SHP77 (cell line): Measurements from ENCODE around the gene ART3.

Experiments used
- DNase-seq, 2 experiments: peaks; one replicate each; lab custom pipeline; 2025; lab: John Stamatoyannopoulos, UW

ART3 gene

DNA sequence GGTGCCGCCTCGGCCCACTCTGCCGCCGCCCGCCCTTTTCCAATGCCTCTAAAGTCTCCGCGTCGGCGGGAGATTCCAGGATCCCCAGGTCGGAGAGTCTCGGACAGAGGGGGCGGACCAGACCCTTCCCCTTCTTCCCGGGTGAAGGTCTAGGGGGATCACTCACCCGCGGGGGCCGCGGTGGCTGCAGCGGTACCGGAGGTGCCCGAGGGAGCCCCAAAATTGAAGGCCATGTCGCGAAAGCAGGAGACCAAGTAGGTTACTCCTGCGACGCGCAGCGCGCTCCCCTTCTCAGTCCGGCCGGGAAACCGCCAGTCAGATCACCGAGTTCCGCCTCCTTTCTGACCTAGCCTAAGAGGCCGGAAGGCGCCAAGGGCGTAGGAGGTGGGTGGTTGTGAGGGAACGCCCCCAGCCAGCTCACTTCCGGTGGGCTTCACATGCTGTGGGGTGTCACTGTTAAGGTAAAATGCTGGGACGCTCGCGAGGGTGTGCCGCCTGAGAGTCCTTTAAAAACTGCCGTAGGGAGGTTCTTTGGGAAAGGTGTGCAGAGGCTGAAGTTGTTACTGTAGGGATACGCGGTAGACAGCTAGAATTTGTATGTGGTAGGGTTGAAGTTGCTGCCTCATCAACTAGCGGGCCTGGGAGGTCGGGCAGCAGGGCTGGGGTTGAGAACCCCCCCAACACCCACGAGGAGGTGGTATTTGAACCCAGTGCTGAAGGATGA is 73.8 kb downstream of the ART3 start, which contains the start of gene NUP54:
Gene NUP54, minus strand, starts transcription at position 256 of the 724 bp plus-strand sequence. Its CDS starts 23 bp downstream, at position 233.
- DNase-seq = peak; percentile 92 to 94

- no peak for DNase-seq
Measured at GRCh38 chr4:76153356-76153755, 78.8 kb downstream of the ART3 start.

GRCh38 chr4:76155979-76156378 is 81.5 kb downstream of the ART3 start:
- DNase-seq = no peak

- peak in 1 of 2 experiments; percentile 4 for DNase-seq
Measured at GRCh38 chr4:76156635-76157034, 82.1 kb downstream of the ART3 start.

DNA sequence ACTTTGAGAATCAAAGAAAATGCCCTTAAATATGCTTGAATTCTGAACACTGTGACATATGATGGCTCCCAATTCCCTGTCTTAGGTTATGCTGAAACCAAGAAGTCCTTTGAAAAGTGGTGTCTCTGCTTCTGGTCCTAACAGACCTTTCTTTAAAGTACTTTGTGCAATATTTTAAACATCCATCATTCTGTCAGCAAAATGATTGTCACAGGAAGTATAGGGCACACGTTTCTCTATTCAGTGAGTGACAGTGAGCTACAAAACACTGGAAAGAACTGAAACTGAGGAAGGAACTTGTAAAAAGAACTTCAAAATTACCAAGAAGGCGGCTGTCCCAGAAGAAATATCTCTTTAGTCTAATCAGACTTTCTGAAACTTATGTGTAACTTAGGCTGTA is 85.8 kb downstream of the ART3 start:
- DNase-seq = no peak
